Progenitor cell of endocrine pancreas (in vitro differentiated cells): Measurements from ENCODE around the gene CPNE7. TPM values are rescaled to one million over a fixed set of nuclear protein-coding genes. Genes with fewer than 3 reads are reported as not detected.
"Not testable (repeated sequence)": the region's sequence is repeated elsewhere in the genome, so short reads cannot be mapped to it uniquely, and the experiment has no call there.

Source experiments
- DNase-seq: peaks from one replicate; pipeline ENCODE4 v3.0.0; 2021; ENCODE audit warnings: low spot score; ENCODE audit not compliant: unreplicated experiment
- H3K27ac Mint-ChIP-seq: 2 replicates; pipeline ENCODE4 v1.8.0; 2021; ENCODE audit warnings: mild to moderate bottlenecking, moderate library complexity, mixed read lengths
- H3K27me3 Mint-ChIP-seq: 2 replicates; pipeline ENCODE4 v1.8.0; 2021; ENCODE audit warnings: mixed read lengths
- H3K36me3 Mint-ChIP-seq: 2 replicates; pipeline ENCODE4 v1.8.0; 2022; ENCODE audit warnings: mixed read lengths; ENCODE audit not compliant: insufficient read depth
- H3K4me1 Mint-ChIP-seq: 2 replicates; pipeline ENCODE4 v1.8.0; 2021; ENCODE audit warnings: low read depth, mixed read lengths
- H3K4me3 Mint-ChIP-seq: 2 replicates; pipeline ENCODE4 v1.8.0; 2021; ENCODE audit warnings: low read depth, mild to moderate bottlenecking, moderate library complexity, mixed read lengths
- H3K9me3 Mint-ChIP-seq: 2 replicates; pipeline ENCODE4 v1.8.0; 2021; ENCODE audit warnings: low read depth, mixed read lengths
- total RNA-seq: library from RNA; stranded (reverse); gene quantifications from 2 replicates; pipeline ENCODE4 v1.2.1, GENCODE V29; 2021
- TF ChIP-seq, protein P1 (sequence below): fragments of 200-600 bp; sonication (generic); IDR thresholded peaks from one replicate; pipeline ENCODE4 v1.5.0; 2021; ENCODE audit warnings: antibody characterized with exemption, mild to moderate bottlenecking; ENCODE audit not compliant: unreplicated experiment

Gene CPNE7
- total RNA-seq, 1 donor from 2014 or later = 0.41 TPM

DNA sequence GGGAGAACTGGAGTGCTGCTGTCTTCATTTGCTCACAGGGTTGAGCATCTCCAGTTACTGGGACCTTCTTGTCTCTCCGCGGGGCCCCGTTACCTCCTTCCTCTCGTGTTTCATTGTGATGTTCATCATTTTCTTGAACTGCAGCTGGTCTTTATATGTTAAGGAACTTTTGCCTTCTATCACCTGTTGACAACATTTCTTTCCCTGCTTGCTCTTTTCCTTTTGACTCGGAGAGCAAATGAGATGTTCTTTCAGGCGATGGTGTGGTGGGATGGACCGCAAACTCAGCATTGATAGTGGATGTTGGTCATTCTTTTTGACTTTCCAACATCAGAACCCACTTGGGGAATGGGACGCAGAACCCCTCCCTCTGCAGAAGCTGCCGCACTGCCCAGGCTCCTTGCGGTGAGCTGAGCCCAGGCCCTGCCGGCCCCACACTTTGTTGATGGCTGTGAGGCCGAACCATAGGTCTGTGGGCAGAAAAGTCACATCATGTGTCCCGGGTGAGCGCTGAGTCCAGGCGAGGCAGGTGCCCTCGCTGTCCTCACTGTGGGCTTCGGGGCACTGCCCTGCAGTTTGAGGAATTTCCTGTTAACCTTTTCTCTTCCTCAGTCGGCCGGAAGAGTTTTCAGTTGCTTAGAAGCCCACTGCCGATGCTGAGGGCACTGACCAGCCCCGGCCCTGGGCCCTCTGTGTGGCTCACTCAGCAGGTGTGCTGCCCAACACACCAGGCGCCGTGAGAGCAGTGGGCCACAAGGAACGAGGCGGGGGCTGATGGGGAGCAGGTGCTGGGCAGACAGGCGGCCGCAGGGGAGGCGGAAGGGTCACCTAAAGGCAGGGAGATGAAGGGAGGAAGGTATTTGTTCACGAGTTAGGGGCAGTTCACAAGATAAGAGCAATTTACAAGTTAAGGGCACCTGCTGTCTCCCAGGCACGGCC is 7.6 kb upstream of the CPNE7 start:
- H3K9me3 Mint-ChIP-seq = no peaks in the 10 kb centered on the region
- H3K4me3 Mint-ChIP-seq = no peak overlapping the region
- peaks cover 10% of the 10 kb centered on the region for H3K36me3 Mint-ChIP-seq
- TF ChIP-seq, protein P1, sequence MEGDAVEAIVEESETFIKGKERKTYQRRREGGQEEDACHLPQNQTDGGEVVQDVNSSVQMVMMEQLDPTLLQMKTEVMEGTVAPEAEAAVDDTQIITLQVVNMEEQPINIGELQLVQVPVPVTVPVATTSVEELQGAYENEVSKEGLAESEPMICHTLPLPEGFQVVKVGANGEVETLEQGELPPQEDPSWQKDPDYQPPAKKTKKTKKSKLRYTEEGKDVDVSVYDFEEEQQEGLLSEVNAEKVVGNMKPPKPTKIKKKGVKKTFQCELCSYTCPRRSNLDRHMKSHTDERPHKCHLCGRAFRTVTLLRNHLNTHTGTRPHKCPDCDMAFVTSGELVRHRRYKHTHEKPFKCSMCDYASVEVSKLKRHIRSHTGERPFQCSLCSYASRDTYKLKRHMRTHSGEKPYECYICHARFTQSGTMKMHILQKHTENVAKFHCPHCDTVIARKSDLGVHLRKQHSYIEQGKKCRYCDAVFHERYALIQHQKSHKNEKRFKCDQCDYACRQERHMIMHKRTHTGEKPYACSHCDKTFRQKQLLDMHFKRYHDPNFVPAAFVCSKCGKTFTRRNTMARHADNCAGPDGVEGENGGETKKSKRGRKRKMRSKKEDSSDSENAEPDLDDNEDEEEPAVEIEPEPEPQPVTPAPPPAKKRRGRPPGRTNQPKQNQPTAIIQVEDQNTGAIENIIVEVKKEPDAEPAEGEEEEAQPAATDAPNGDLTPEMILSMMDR = no peak
- no peak for DNase-seq
- H3K27me3 Mint-ChIP-seq = peaks cover 34% of the 10 kb centered on the region
- peaks cover 20% of the 10 kb centered on the region for H3K4me1 Mint-ChIP-seq
- H3K27ac Mint-ChIP-seq = no peak overlapping the region

DNA sequence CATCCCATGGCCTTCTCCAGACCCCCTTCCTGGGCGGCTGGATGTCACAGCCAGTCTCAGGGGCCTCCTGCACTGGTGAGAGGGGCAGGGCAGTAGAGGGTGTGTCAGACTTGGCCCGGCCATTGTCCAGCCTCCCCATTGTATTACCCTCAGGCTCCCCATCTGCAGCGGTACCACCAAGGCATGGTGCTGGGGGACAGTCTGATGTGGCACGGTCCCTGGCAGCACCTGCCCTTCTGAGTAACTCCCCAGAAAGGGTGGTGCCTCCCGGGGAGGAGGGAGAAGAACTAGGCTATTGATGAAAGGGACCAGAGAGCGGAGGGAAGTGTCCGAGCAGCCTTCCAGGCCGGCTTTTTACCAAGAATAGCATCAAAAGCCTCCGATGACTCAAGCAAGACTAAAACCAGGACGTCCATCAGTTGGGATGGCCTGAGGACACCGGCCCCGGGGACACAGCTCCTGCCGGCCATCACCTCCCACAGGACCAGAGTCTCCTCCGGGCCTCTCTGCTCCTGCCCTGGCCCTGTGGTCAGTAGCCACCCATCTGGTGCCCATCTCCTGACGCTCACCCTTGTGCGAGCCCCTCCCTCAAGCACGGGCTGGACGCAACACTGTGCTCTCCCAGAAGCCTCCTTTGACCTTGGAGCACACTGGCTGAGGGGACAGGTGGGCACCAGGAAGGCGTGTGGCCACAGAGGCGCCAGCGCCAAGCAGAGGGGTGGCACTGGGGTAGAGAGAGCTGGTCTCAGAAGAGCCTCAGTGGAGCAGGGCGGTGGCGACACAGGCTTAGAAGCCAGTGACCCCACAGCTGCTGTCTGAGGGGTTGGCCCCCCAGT is 5.8 kb upstream of the CPNE7 start:
- Mint-ChIP-seq H3K4me1 (peaks cover 14% of the 10 kb centered on the region), H3K27ac (no peak overlapping the region), H3K9me3 (no peaks in the 10 kb centered on the region), H3K4me3 (no peak overlapping the region), H3K27me3 (peaks cover 47% of the 10 kb centered on the region), H3K36me3 (peaks cover 2% of the 10 kb centered on the region)
- DNase-seq = no peak
- TF ChIP-seq, protein P1 = no peak

DNA sequence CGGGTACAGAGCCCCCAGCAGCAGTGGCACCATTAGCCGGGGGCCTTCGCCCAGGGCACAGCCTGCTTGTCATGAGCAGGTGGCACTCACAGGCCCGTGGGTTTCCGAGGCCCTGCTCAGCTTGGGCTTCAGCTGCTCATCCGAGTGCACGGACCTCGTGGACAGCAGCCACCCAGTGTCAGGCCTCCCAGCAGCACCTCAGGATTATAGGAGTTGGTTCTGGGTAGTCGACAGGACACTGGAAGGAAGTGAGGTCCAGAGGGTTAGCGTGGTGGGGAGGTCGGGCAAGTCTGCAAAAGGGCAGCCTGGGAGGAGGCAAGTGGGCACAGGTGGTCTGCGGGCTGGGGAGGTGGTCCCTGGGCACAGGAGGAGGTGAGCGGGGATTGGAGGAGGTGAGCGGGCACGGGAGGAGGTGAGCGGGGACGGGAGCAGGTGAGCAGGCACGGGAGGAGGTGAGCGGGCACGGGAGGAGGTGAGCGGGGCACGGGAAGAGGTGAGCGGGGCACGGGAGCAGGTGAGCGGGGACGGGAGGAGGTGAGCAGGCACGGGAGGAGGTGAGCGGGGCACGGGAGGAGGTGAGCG is 5.1 kb upstream of the CPNE7 start:
- peaks cover 47% of the 10 kb centered on the region for H3K27me3 Mint-ChIP-seq
- H3K36me3 Mint-ChIP-seq = no peaks in the 10 kb centered on the region
- DNase-seq = no peak
- no peak overlapping the region for H3K4me3 Mint-ChIP-seq
- no peaks in the 10 kb centered on the region for H3K9me3 Mint-ChIP-seq
- TF ChIP-seq, protein P1 = no peak
- peaks cover 10% of the 10 kb centered on the region for H3K4me1 Mint-ChIP-seq
- H3K27ac Mint-ChIP-seq = no peak overlapping the region

DNA sequence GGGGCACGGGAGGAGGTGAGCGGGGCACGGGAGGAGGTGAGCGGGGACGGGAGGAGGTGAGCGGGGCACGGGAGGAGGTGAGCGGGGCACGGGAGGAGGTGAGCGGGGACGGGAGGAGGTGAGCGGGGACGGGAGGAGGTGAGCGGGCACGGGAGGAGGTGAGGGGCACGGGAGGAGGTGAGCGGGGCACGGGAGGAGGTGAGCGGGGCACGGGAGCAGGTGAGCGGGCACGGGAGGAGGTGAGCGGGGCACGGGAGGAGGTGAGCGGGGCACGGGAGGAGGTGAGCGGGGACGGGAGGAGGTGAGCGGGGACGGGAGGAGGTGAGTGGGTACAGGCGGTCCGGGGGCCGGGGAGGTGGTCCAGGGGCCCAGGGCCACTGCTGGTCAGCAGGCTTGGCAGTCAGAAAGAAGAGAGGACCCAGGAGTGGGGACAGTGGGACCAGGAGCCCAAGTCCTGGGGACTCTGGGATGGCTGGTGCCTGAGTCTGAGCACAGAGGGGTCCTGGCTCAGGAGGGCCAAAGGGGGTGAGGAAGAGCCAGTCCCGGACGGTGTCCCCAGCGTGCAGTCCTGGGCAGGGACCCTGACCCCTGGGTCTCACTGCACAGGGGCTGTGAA is 4.5 kb upstream of the CPNE7 start:
- H3K4me3 Mint-ChIP-seq, H3K4me1 Mint-ChIP-seq, DNase-seq, H3K27ac Mint-ChIP-seq, H3K9me3 Mint-ChIP-seq, H3K36me3 Mint-ChIP-seq: not testable (repeated sequence)
- peaks cover 47% of the 10 kb centered on the region for H3K27me3 Mint-ChIP-seq

DNA sequence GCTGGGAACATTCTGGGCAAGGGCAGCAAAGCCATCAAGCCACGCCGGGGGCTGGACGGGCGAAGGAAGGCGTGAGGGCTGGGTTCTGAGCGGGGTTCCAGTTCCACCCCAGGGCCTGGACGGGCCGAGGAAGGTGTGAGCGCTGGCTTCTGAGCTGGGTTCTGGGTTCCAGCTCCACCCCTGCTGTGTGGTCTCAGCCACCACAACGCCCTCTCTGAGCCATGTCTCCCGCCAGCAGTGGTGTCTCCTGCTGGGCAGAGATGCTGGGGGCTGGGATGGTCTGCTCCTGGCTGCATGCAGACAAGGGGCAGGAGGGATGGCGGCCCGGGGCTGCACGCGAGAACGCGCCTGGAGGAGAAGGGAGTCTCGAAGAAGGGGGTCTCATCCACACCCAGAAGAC is 3.9 kb upstream of the CPNE7 start:
- no peaks in the 10 kb centered on the region for H3K9me3 Mint-ChIP-seq

More for the DNA sequence above, 3.9 kb upstream of the CPNE7 start:
- H3K27me3 Mint-ChIP-seq = peaks cover 44% of the 10 kb centered on the region
- H3K27ac Mint-ChIP-seq = no peak overlapping the region
- no peaks in the 10 kb centered on the region for H3K36me3 Mint-ChIP-seq
- H3K4me1 Mint-ChIP-seq = peaks cover 5% of the 10 kb centered on the region
- TF ChIP-seq, protein P1 = no peak
- DNase-seq = no peak
- H3K4me3 Mint-ChIP-seq = no peak overlapping the region
